ENCODE data around the gene PNMA8B.
A peak's percentile ranks its signal among the peaks of the same experiment; 100 is the strongest.
"Not testable (repeated sequence)": the region's sequence is repeated elsewhere in the genome, so short reads cannot be mapped to it uniquely, and the experiment has no call there.

Gene PNMA8B

GRCh38 chr19:46513461-46514236, 18.0 kb upstream of the PNMA8B start:
- DNase-seq (ENCODE audit: low spot score): no peak
- H3K4me3 ChIP-seq: no peak overlapping the region
- peak; percentile 100 for TF ChIP-seq CTCF (IDR thresholded peaks at IDR 0.05)
- H3K27ac ChIP-seq: peak overlapping the region in 1 of 2 donors; percentile 16

GRCh38 chr19:46511237-46511636, 15.6 kb upstream of the PNMA8B start:
- DNase-seq (ENCODE audit: low spot score): no peak
- TF ChIP-seq CTCF (IDR thresholded peaks at IDR 0.05): no peak
- no peak overlapping the region for H3K27ac ChIP-seq
- no peak overlapping the region for H3K4me3 ChIP-seq

- no peak overlapping the region for H3K27ac ChIP-seq
- no peak for TF ChIP-seq CTCF (IDR thresholded peaks at IDR 0.05)
- no peak for DNase-seq (ENCODE audit: low spot score)
- H3K4me3 ChIP-seq: no peak overlapping the region
Measured at GRCh38 chr19:46508206-46508605, 12.5 kb upstream of the PNMA8B start.

- Histone ChIP-seq H3K27ac (no peak overlapping the region), H3K4me3 (no peak overlapping the region)
- no peak for TF ChIP-seq CTCF (IDR thresholded peaks at IDR 0.05)
- DNase-seq (ENCODE audit: low spot score): no peak
Measured at GRCh38 chr19:46503848-46504453, 8.3 kb upstream of the PNMA8B start.

GRCh38 chr19:46502891-46503290, 7.2 kb upstream of the PNMA8B start:
- no peak overlapping the region for H3K27ac ChIP-seq
- no peak for TF ChIP-seq CTCF (IDR thresholded peaks at IDR 0.05)
- H3K4me3 ChIP-seq: no peak overlapping the region
- DNase-seq (ENCODE audit: low spot score): no peak

GRCh38 chr19:46499692-46500091, 4.0 kb upstream of the PNMA8B start:
- H3K4me3 ChIP-seq: no peak overlapping the region
- H3K27ac ChIP-seq: no peak overlapping the region
- TF ChIP-seq CTCF (IDR thresholded peaks at IDR 0.05): no peak
- no peak for DNase-seq (ENCODE audit: low spot score)

GRCh38 chr19:46497773-46498172, 2.1 kb upstream of the PNMA8B start:
- Histone ChIP-seq H3K27ac (no peak overlapping the region), H3K4me3 (no peak overlapping the region)
- TF ChIP-seq CTCF (IDR thresholded peaks at IDR 0.05): no peak

GRCh38 chr19:46496886-46497285, 1.2 kb upstream of the PNMA8B start:
- H3K27ac ChIP-seq; DNase-seq (ENCODE audit: low spot score); H3K4me3 ChIP-seq: not testable (repeated sequence)

More at GRCh38 chr19:46497773-46498172, 2.1 kb upstream of the PNMA8B start:
- no peak for DNase-seq (ENCODE audit: low spot score)

Data from coronary artery (tissue), 2 donors.